DMS 273 treated with DMSO at 0.1 percent for 48 hours (cell line): Measurements from ENCODE around the gene CD300C.
"Not testable (repeated sequence)": the region's sequence is repeated elsewhere in the genome, so short reads cannot be mapped to it uniquely, and the experiment has no call there.

Source experiments
- DNase-seq: peaks from one replicate; lab custom pipeline; 2025; lab: John Stamatoyannopoulos, UW

The CD300C gene

GRCh38 chr17:74561586-74561985 lies 15.7 kb upstream of the CD300C start:
- DNase-seq, result no peak

GRCh38 chr17:74558882-74559519 lies 13.1 kb upstream of the CD300C start:
- DNase-seq, result no peak

GRCh38 chr17:74558402-74558801 lies 12.5 kb upstream of the CD300C start:
- not testable (repeated sequence) for DNase-seq

- DNase-seq, result no peak
Measured at GRCh38 chr17:74555427-74555940, 9.6 kb upstream of the CD300C start.

GRCh38 chr17:74554909-74555308 lies 9.0 kb upstream of the CD300C start:
- no peak for DNase-seq

- no peak for DNase-seq
Measured at GRCh38 chr17:74552037-74552436, 6.1 kb upstream of the CD300C start.

GRCh38 chr17:74550602-74551001 lies 4.7 kb upstream of the CD300C start:
- no peak for DNase-seq

GRCh38 chr17:74549343-74549742 lies 3.4 kb upstream of the CD300C start:
- DNase-seq, result no peak

GRCh38 chr17:74547736-74548135 lies 1.8 kb upstream of the CD300C start:
- DNase-seq, result no peak

- DNase-seq, result no peak
Measured at GRCh38 chr17:74547264-74547663, 1.3 kb upstream of the CD300C start.

- DNase-seq, result no peak
Measured at GRCh38 chr17:74546586-74546985, 671 bp upstream of the CD300C start.

GRCh38 chr17:74544991-74545842 lies 698 bp downstream of the CD300C start:
- no peak for DNase-seq

GRCh38 chr17:74543891-74544760 lies 1.8 kb downstream of the CD300C start:
- DNase-seq, result no peak

GRCh38 chr17:74543406-74543805 lies 2.5 kb downstream of the CD300C start:
- no peak for DNase-seq

- no peak for DNase-seq
Measured at GRCh38 chr17:74542727-74543383, 3.1 kb downstream of the CD300C start.

GRCh38 chr17:74542166-74542565 lies 3.7 kb downstream of the CD300C start:
- no peak for DNase-seq

GRCh38 chr17:74541176-74542111 lies 4.5 kb downstream of the CD300C start:
- no peak for DNase-seq

- DNase-seq, result no peak
Measured at GRCh38 chr17:74539281-74539820, 6.6 kb downstream of the CD300C start.

- DNase-seq, result no peak
Measured at GRCh38 chr17:74536890-74537289, 9.0 kb downstream of the CD300C start.

GRCh38 chr17:74532115-74532514 lies 13.8 kb downstream of the CD300C start:
- DNase-seq, result no peak
